SIG-M5 (cell line): Measurements from ENCODE around the gene C1QTNF8.

Experiments
- DNase-seq: peaks from one replicate; lab custom pipeline; 2025; lab: John Stamatoyannopoulos, UW

C1QTNF8 gene

GRCh38 chr16:1096169-1097082 lies at the start of gene C1QTNF8:
C1QTNF8 (minus strand) TSS chr16:1096244; CDS start chr16:1094922, 1,322 bp downstream.
- no peak for DNase-seq

- DNase-seq = no peak
Observed at GRCh38 chr16:1145383-1146100, 49.5 kb upstream of the C1QTNF8 start.

DNA sequence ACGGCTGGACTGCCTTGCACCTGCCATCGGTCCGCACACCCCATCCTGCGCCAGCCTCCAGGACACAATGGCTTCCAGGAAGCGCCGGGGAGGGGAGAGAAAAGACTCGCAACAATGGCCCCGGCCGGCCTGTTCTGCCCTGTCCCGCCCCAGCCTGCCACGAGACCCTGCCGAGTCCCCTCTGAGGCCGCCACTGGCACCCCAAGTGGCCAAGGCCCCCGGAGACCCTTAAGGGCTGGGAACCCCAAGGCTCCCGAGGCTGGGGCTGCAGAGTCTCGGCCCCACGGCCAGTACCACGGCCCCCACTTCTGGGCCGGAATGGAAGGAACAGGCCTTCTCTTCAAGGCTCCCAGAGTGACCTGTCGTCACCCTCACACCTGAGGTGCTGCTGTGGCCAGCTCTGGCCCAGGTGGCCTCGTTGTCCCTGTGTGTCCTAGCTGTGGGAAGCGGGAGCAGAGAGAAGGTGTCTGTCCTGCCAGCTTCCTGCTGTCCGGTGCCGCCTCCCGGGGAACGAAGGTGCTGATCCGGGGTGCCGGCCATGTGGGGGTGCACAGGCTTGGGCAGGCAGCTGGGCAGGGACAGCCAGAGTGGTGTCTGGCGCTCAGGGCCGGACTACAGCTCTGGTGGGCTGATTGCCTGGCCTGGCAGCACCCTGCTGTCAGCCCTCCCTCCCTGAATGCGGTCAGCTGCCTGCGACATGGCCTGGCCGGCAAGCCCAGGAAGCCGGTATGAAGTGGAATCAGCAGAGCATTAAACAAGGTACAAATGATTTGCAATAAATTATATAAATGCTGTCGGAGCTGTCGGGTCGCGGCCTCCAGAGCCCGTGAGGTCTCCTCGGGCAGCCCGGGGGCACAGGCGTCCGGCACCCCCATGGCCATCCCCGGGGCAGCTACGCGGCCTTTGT lies 48.7 kb upstream of the C1QTNF8 start:
- no peak for DNase-seq

DNA sequence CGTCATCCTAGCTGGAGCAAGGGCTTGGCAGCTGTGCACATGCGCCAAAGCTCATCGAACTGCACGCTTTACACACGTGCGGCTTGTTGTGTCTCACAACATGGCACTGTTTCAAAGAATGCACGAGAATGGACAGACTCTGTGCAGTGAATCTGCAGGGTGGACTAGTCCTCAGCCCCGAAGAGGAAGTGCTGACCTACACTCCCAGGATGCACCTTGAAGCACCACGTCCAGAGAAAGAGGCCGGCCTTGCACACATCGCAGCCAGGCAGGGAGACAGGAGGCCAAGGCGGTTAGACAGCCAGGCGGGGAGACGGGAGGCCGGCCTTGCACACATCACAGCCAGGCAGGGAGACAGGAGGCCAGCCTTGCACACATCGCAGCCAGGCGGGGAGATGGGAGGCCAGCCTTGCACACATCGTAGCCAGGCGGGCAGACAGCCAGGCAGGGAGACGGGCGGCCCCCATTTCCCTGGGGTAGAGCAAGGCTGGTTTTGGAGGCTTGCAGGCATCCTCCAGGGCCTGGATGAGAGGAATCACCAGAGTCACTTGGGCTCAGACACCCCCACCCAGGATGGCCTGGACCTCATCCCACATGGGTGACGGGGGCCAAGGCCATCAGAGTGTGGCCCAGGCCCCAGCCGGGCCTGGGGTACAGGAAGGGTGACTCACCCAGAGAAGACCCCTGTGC lies 47.9 kb upstream of the C1QTNF8 start:
- DNase-seq = no peak

- DNase-seq = no peak
Observed at GRCh38 chr16:1142911-1143310, 46.9 kb upstream of the C1QTNF8 start.

DNA sequence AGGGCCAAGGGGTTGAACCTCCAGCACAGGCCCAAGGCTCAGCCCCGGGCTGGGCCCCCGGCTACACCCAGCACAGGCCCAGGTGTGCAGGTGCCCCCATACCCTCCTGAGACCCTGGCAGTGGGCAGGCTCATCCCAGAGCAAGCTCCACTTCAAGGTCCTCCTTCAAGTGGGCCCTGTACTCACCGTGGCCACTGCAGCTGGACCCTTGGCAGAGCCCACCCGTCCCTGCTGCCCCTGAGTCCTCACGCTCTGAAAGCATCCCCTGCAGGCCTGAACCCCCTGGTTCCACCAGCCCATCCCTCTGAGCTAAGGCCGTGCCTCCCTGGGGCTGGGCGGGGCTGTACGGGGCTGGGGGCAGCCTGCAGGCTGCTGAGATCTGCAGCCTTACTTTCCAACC lies 45.7 kb upstream of the C1QTNF8 start:
- no peak for DNase-seq

- no peak for DNase-seq
Observed at GRCh38 chr16:1141191-1141590, 45.1 kb upstream of the C1QTNF8 start.

- DNase-seq = no peak
Observed at GRCh38 chr16:1140582-1141162, 44.6 kb upstream of the C1QTNF8 start.

DNA sequence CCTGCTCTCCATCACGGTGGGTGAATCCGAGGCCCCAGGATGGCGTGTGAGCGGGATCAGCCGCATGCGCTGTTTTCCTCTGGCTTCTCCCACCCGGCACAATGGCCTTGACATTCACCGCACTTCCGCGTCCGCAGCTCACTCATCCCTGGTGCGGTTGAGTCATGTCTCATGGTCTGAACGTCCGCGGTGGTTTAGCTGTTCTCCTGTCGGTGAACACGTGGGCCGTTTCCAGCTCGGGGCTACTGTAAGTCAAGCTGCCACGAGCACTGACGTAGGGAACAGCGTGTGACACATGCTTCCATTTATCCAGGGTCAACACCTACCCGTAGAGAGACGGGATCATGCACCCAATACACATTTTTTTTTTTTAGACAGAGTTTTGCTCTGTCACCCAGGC lies 41.6 kb upstream of the C1QTNF8 start:
- DNase-seq = no peak

DNA sequence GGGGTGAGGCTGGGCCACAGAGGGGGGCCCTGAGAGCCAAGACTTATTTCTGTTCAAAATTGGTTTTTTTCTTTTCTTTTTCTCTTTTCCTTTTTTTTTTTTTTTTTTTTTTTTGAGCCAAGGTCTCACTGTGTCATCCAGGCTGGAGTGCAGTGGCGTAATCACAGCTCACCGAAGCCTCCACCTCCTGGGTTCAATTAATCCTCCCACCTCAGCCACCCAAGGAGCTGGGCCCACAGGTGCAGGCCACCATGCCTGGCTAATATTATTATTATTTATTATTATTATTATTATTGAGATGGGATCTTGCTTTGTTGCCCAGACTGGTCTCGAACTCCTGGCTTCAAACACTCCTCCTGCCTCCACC lies 39.4 kb upstream of the C1QTNF8 start:
- no peak for DNase-seq

GRCh38 chr16:1134776-1135458 lies 38.9 kb upstream of the C1QTNF8 start:
- no peak for DNase-seq

- no peak for DNase-seq
Observed at GRCh38 chr16:1133810-1134520, 37.9 kb upstream of the C1QTNF8 start.

- no peak for DNase-seq
Observed at GRCh38 chr16:1133271-1133670, 37.2 kb upstream of the C1QTNF8 start.

GRCh38 chr16:1132431-1132830 lies 36.4 kb upstream of the C1QTNF8 start:
- no peak for DNase-seq

GRCh38 chr16:1131378-1131994 lies 35.4 kb upstream of the C1QTNF8 start:
- no peak for DNase-seq

- no peak for DNase-seq
Observed at GRCh38 chr16:1130382-1130781, 34.3 kb upstream of the C1QTNF8 start.

DNA sequence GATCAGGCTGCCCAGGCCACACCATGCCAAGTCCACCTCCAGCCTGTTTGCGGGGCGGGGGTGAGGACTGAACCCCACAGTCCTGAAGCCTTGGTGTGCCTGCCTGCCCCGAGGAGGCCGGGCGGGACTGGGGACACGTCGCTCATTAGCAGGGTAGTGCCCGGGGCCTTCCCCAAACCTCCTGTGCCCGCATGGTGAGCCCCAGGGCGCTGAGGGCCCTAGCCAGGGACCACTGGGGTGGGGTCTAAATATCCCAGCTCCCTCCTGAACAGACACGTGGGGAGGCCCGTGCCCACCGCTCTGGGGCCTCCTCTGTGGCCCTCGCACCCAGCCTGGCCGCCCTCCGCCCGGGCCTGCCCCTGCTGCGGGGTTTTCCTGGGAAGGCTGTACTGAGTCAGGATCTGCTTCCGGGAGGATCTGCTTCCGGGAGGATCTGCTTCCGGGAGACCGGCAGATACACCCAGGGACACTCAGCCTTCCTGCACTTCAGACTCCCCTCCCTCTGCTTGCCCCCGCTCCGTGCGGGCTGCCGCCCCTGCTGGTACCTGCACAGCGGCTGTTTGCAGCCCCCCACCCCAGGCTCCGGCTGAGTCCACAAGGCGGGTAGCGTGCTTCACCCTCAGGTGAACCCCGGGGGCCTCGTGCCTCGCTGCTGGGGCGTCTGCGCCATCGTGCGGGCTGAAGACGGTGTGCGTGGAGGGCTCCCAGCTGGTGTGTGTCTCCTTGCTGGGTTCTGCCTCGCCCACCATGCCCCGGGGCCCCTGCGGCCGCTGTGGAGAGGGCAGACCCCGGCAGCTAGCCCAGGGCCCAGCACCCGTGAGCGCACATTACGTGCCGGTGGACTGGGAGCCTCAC lies 33.3 kb upstream of the C1QTNF8 start:
- no peak for DNase-seq

DNA sequence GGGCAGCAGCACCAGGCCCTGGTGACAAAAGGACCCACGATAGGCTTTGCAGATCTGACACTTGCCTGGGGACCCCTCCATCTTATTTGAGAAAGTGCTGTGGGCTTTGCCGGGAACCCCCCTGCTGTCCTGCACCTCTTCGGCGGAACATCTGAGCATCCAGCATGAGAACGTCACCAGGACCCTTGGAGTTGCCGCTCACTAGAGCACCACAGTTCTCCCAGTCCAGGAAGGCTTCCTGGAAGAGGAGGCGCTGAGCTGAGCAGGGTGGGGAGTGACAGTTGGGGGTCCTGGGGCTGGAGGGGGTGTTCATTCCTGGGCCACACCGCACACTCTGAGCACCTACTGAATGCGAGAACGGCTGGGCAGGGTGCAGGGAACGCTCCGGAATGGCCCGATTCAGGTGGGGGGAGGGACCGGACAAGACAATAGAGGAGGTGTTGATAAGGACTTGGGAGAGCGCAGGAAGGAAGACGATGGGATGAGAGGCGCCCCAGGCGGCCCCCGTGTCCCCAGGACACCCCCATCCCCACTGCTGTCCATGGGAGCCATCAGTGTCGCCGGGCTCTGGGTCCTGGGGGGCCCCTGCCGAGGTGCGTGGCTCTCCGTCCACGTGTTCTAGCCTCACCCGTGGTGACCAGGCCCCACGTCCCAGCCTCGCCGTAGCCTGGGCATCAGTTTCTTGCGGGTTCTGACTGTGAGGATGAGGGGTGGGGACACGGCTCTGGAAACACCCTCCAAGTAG lies 32.1 kb upstream of the C1QTNF8 start:
- no peak for DNase-seq
